Stimulated activated naive CD8-positive, alpha-beta T cell treated with anti-CD3 and anti-CD28 coated beads, Interleukin-15, amount 100 ng/mL, for 72 hours (primary cell): ENCODE results near the gene BEND6.
A peak's percentile ranks its signal among the peaks of the same experiment; 100 is the strongest.

Source experiments
- ATAC-seq: fragments of 150-1000 bp; cut with Tn5 transposase; 2 replicates; pipeline ENCODE4 v1.10.0; 2021; ENCODE audit warnings: mild to moderate bottlenecking, moderate library complexity
- DNase-seq, 2 donors: peaks; one replicate each; pipeline ENCODE4 v3.0.0; 2021 to 2022
- H3K27ac Mint-ChIP-seq, 2 donors: one replicate each; pipeline ENCODE4 v1.8.0; 2022; ENCODE audit warnings: mild to moderate bottlenecking in 2 of 2, mixed read lengths in 2 of 2, moderate library complexity in 2 of 2
- H3K27me3 Mint-ChIP-seq: one replicate; pipeline ENCODE4 v1.8.0; 2022; ENCODE audit warnings: mixed read lengths
- H3K4me1 Mint-ChIP-seq: one replicate; pipeline ENCODE4 v1.8.0; 2022; ENCODE audit warnings: mild to moderate bottlenecking, mixed read lengths
- H3K4me3 Mint-ChIP-seq, 2 donors: one replicate each; pipeline ENCODE4 v1.8.0; 2022; ENCODE audit warnings: mild to moderate bottlenecking in 2 of 2, mixed read lengths in 2 of 2, moderate library complexity in 1 of 2
- H3K9me3 Mint-ChIP-seq, 2 donors: one replicate each; pipeline ENCODE4 v1.8.0; 2022; ENCODE audit warnings: mixed read lengths in 2 of 2

Gene BEND6, protein sequence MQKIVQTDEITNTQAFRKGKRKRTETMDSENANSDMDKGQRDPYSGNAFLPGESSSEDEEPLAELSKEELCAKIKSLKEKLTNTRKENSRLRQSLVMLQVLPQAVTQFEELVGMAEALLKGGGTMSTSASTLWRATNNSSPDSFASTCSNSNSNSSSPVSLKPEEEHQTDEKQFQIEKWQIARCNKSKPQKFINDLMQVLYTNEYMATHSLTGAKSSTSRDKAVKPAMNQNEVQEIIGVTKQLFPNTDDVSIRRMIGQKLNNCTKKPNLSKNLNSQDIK

DNA sequence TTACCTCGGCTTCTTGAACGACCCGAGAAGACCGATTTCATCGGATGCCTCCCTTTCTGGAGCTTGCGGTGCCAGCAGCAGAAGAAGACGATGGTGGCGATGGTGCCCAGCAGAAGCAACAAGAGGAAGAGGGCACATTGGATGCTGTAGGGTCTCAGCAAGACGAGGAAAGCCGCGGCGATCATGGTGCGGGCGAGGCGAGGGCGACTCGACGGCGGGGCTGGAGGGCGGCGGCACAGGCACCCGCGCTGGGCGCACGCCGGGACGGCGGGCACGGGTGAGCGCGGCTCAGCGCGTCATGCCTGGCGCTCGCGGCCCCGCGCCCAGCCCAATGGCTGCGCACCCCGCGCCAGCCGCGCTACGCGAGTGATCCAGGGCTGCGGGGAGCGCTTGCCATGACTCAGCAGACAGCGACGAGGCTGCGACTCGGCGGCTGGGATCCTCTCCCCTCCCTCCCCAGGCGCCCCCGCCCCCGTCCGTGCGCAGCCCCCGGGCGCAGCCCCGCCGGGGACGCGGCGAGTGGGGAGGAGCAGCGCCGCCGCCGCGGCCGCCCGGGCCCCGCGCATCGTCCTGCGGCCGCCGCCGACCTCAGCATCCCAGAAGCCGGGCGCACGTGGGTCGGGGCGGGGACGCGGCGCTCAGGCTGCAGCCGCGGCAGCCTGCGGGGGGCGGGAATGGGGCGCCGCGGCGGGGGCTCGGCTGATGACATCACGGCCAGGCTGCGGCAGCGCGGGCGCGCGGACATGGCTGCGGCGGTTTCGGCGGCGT lies at the start of gene BEND6:
BEND6 (plus strand) TSS at position 705 of the 768 bp plus-strand sequence. CDS start 26,704 bp downstream, outside the sequence.
- DNase-seq (peak; percentile 51 to 54), ATAC-seq (peak; percentile 70)
- Mint-ChIP-seq H3K4me1 (peaks cover 21% of the 10 kb centered on the region), H3K9me3 (no peaks in the 10 kb centered on the region), H3K4me3 (peak within 1 kb of the TSS; percentile 98), H3K27me3 (peaks cover 53% of the 10 kb centered on the region), H3K27ac (peak within 1 kb of the TSS; percentile 95 to 96)

DNA sequence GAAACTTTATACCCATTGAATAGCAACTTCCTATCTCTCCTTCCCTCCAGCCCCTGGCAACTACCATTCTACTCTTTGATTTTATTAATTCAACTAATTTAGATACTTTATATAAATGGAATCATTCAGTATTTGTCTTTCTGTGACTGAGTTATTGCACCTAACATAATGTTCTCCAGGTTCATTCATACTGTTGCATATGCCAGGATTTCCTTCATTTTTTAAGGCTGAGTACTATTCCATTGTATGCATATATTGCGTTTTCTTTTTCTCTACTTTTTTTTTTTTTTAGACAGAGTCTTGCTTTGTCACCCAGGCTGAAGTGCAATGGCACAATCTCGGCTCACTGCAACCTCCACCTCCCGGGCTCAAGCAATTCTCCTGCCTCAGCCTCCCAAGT lies 49.5 kb upstream of the BEND6 start:
- Mint-ChIP-seq H3K27me3 (no peaks in the 10 kb centered on the region), H3K4me3 (no peak overlapping the region)
- no peak for ATAC-seq

DNA sequence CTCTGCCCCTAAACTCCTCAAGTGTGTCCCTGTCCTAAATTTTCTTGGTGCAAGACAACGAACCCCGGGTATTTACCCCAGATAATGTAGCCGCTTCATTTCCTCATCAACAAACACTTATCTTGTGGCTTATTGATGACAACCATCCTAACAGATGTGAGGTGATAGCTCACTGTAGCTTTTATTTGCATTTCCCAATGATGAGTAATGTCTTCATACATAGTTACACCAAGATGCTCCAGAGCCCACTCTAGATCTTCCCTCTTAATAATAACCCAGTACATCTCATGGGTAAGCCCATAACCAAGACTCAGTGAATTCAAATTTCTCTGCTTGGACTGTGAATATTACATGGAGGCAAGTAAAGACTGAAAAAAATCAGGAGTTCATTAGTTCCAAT lies 48.2 kb upstream of the BEND6 start:
- Mint-ChIP-seq H3K27ac (no peak overlapping the region), H3K4me1 (no peaks in the 10 kb centered on the region), H3K9me3 (no peaks in the 10 kb centered on the region), H3K27me3 (no peaks in the 10 kb centered on the region), H3K4me3 (no peak overlapping the region)
- no peak for ATAC-seq
- DNase-seq, result no peak

More for the DNA sequence above, 49.5 kb upstream of the BEND6 start:
- no peaks in the 10 kb centered on the region for H3K9me3 Mint-ChIP-seq
- DNase-seq, result no peak
- H3K4me1 Mint-ChIP-seq, result no peaks in the 10 kb centered on the region
- H3K27ac Mint-ChIP-seq, result no peak overlapping the region

DNA sequence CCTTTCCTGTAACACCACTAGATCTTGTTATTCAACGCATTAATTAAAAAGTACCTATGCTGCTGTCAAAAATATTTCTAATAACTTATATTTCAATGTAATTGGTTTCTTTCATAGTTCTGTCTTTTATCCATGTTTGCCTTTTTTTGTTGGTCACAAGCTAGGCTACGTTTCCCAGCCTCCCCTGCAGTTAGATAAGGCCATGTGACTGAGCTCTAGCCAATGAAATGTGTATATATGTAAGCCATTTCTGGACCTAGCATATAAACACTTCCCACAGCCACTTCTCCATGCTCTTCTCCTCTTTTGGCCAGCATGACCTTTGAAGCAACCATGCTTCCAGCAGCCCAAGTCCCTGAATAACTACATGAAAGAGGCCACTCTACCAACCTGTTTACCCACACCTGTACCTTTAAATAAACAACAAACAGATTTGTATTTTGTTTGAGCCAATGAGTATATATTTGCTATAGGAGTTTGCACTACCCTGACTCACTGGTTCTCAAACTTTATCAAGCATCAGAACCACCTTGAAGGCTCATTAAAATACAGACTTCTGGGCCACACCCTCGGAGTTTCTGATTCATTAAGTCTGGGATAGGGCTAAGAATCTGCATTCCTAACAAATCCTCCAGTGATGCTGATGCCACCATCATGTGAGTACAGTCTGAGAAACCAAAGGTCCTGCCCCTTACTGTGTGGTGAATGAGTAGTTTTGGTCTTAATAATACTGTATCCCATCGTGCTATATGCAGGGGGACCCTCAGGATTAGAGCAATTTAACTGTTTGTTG lies 45.6 kb upstream of the BEND6 start:
- no peaks in the 10 kb centered on the region for H3K27me3 Mint-ChIP-seq
- no peak for ATAC-seq

DNA sequence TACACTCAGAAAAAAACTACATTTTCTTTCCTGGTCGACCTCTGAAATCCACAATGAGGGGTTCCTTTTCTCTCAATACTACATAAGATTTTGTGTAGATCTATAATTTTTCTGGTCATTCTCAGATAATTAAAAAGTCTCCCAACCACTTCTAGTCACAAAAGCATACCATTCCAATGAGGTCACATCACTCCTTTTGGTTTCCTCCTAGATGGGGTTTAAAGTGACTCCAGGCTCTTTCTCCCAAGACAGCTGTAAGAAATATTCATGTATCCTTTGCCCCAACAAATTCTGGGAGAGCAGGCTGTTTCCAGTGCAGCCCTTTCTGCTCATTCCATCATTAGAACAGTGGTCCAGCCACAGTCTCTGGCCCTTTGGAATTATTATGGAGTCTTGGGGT lies 43.1 kb upstream of the BEND6 start:
- ATAC-seq (no peak), DNase-seq (no peak)
- Mint-ChIP-seq H3K27me3 (no peaks in the 10 kb centered on the region), H3K4me1 (no peaks in the 10 kb centered on the region), H3K27ac (no peak overlapping the region), H3K9me3 (no peaks in the 10 kb centered on the region), H3K4me3 (no peak overlapping the region)

More for the DNA sequence above, 45.6 kb upstream of the BEND6 start:
- DNase-seq, result no peak
- Mint-ChIP-seq H3K9me3 (no peaks in the 10 kb centered on the region), H3K4me3 (no peak overlapping the region), H3K4me1 (no peaks in the 10 kb centered on the region), H3K27ac (no peak overlapping the region)

DNA sequence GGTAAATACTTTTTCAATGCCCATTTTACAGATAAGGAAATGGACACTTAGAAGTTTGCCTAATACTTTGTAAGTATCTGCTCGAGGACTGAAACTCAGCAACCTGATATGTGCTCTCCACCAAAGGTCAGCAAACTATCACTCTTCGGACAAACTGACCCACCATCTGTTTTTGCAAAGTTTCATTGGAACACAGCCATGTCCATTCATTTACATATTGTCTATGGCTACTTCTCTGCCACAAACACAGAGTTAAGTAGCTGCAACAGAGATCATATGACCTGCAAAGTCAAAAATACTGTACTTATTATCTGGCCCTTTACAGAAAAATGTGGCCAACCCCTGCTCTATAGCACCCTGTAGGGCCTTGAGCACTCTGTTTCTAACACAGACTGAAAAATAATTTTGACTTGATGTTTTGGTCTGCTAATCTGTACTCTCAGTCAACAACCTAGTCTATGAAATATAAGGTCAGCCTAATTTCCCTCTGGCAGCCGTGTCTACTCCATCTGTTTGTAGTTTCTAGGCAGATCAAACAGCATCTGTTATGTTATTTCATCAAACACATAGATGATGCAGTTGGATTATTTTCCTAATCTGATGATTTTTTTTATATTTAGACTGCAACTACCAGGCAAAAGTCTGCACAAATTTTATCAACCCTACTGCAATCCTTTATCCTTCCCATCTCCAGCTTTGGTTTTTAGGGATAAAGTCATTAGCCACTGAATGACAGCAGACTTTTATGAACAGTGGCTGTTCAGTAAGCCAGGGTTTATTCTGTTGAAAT lies 41.4 kb upstream of the BEND6 start:
- ATAC-seq (no peak), DNase-seq (no peak)
- H3K4me3 Mint-ChIP-seq, result no peak overlapping the region
- no peaks in the 10 kb centered on the region for H3K9me3 Mint-ChIP-seq
- no peaks in the 10 kb centered on the region for H3K4me1 Mint-ChIP-seq
- no peak overlapping the region for H3K27ac Mint-ChIP-seq
- no peaks in the 10 kb centered on the region for H3K27me3 Mint-ChIP-seq

DNA sequence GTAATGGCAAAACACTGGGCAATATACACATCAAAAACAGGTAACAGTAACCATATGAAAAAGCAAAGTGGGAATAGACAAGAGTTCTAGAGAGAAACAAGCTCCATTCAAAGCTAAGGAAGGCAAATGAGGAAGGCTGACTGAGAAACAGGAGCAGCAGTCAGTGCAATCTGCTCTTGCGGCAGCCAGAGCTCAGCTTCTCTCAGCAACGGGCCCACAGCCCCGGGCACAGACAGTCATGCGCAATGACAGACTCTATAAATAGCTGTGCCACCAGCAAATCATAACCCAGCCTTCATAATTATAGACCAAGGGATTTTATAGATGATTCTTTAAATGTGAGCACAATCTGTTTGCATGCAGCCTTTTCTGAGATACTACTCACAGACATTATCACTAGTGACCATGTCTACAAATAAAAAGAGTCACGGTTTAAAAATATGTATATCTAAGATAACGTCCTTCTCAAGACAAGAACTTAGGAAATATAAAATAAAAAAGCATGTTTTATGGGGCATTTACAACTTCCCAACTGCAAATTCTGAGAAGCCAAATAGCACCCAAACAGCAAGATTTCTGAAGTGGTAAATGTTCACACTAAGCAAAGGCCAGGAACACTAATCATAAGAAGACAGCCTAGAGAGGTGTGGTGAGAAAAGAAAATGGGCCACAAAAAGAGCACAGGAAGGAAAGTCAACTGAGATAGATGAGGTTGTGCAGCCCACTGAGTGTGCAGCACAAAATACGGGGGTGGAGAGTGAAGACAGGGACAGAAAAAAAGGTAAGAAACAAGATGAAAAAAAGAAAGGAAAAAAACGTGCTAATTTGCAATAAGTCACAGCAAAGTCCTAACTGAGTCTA lies 39.9 kb upstream of the BEND6 start:
- ATAC-seq, result peak; percentile 81

DNA sequence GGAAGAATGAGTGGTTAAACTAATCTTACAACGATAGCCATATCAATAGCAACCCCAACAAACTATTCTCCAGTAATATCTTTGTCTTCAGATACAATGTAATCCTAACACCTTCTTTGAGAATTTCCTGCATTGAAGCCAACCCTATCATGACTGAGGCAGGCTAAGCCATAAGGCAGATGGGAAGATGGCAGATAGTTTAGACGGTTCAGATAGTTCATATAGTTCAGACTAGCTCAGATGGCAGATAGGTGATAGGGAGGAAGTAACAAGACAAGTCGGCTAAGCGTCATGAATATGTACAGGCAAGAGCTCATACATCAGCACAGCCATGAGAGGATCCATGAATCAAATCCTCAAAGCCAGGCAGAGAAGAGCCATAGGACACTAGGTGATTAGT lies 39.1 kb upstream of the BEND6 start:
- Mint-ChIP-seq H3K27ac (no peak overlapping the region), H3K4me3 (no peak overlapping the region), H3K4me1 (no peaks in the 10 kb centered on the region), H3K27me3 (no peaks in the 10 kb centered on the region), H3K9me3 (no peaks in the 10 kb centered on the region)
- ATAC-seq, result no peak
- DNase-seq, result no peak

More for the DNA sequence above, 39.9 kb upstream of the BEND6 start:
- H3K4me1 Mint-ChIP-seq, result no peaks in the 10 kb centered on the region
- H3K4me3 Mint-ChIP-seq, result no peak overlapping the region
- H3K27ac Mint-ChIP-seq, result no peak overlapping the region
- H3K27me3 Mint-ChIP-seq, result no peaks in the 10 kb centered on the region
- no peaks in the 10 kb centered on the region for H3K9me3 Mint-ChIP-seq
- no peak for DNase-seq

DNA sequence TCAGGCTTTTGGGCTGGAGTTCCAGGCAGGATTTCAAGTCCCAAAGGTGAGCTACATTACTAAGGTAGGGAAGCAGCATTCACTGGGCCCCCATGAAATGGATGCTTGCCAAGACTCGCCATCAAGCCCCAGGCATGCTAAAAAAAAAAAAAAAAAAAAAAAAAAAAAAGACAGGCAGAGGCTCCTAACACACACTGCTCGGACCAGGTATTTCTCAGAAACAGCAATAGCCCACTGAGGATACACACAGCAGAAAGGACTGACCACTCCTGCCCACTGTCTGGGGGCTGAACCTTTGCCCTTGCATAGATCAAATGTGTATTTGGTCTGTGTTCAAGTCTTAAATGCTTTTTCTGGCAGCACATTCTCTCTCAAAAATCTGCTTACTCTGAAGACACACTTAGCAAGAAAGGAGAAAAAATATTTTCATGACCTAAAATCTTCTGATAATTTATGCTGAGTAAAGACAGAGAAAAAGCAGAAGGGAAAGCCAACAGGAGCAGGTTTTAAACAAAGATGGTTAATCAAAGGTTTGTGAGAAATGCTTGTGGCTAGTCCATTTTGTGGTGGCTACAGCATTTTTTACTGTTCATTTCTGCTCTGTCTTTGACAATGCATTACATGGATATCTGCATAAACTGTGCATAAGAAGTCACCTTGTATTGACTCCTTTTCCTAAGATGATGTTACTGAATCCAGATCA lies 37.9 kb upstream of the BEND6 start:
- Mint-ChIP-seq H3K4me1 (no peaks in the 10 kb centered on the region), H3K27me3 (no peaks in the 10 kb centered on the region), H3K27ac (no peak overlapping the region), H3K9me3 (no peaks in the 10 kb centered on the region), H3K4me3 (no peak overlapping the region)
- no peak for DNase-seq
- ATAC-seq, result no peak

DNA sequence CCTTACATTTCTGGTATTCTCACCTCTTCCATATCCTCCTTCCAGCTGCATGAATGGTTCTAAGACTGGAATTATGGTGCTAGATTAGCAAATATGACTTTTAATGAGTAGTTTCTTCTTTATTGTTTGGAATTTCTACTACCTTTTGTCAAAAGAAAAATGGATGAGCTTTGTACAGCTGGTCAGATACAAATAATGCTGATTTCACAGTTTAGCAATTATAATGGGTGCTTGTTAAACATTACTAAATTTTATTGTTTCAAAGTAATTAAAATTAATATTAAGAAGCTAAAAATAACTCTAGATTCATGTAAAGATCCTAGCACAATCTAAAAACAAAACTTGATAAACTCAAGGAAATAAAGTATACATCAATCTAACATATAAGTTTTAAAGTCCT lies 32.3 kb upstream of the BEND6 start:
- Mint-ChIP-seq H3K27ac (no peak overlapping the region), H3K9me3 (no peaks in the 10 kb centered on the region), H3K4me1 (no peaks in the 10 kb centered on the region), H3K27me3 (peaks cover 15% of the 10 kb centered on the region), H3K4me3 (no peak overlapping the region)
- DNase-seq (no peak), ATAC-seq (no peak)

DNA sequence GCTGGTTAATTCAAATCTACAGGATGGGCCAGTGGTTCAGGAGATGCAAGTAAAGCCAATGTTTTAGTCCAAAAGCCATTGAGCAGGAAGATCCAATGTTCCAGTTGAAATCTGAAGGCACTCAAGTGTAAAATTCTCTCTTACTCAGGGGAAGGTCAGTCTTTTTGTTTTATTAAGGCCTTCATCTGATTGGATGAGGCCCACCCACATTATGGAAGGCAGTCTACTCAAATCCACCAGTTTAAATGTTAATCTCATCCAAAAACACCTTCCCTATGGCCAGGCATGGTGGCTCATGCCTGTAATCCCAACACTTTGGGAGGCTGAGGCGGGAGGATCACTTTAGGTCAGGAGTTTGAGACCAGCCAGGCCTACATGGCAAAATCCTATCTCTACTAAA lies 31.3 kb upstream of the BEND6 start:
- Mint-ChIP-seq H3K9me3 (no peaks in the 10 kb centered on the region), H3K27me3 (peaks cover 15% of the 10 kb centered on the region), H3K4me1 (no peaks in the 10 kb centered on the region), H3K4me3 (no peak overlapping the region), H3K27ac (no peak overlapping the region)
- ATAC-seq (no peak), DNase-seq (no peak)

DNA sequence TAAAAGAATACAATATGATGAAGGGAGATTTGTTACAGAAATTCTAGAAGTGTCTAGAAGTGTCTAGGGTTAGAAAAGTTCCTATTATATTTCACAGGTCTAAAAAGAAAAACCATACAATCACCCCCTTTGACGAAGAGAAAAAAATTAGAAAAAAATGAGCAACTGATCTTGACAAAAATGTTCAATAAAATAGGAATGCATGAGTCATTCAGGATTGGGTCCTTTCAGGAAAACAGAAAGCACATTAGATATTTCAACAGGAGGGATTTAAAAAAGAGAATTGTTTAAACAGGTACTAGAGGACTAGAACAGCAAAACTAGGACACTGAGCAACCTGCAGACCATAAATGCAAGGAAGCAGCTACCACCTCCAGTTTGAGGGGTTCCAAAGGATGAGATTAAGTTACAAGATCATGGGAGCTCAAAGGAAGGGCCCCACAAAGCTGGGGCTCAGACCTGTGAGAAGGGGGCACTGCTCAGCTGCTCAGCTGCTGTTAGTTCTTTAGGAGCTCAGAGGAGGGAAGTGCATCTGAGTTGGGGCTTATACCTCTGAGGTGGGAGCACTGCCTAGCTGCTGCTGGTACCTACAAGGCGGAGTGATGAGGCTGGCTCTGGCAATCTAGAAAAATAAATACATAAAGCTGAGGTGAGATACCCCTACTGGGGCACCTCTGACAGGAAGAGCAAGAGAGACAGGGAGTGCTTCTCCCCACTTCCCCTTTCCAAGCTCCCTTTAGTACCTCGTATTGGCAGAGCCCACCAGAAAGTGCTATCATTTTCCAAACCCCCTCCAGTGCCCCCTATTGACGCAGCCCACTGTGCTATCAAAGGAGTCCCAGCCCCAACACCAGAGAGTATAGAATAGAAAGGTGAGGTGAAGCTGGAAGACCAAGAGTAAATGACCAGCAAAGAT lies 27.1 kb upstream of the BEND6 start:
- H3K9me3 Mint-ChIP-seq, result no peaks in the 10 kb centered on the region
- H3K27me3 Mint-ChIP-seq, result peaks cover 29% of the 10 kb centered on the region
- no peak overlapping the region for H3K4me3 Mint-ChIP-seq
- H3K27ac Mint-ChIP-seq, result no peak overlapping the region
- no peak for ATAC-seq
- DNase-seq, result no peak
- no peaks in the 10 kb centered on the region for H3K4me1 Mint-ChIP-seq

DNA sequence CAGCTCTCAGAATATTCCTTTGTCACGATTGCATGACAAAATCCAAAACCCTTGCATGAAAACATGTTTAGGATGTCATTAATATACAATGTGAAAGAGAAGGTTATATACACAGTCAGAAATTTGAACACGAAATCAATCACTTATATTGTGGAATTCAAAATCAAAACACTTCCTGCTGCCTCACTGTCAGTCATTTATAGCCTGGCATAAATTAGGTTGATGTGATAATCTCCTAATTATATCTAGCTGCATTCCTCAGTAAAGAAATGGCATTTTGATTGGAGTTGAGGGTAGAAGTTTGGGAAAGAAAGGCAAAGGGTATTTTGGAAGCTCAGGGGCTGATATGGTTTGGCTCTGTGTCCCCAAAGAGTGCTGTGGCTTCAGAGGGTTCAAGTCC lies 24.1 kb upstream of the BEND6 start:
- H3K27ac Mint-ChIP-seq, result no peak overlapping the region
- ATAC-seq (no peak), DNase-seq (no peak)
- H3K4me3 Mint-ChIP-seq, result no peak overlapping the region
- H3K9me3 Mint-ChIP-seq, result no peaks in the 10 kb centered on the region
- H3K27me3 Mint-ChIP-seq, result peaks cover 23% of the 10 kb centered on the region
- H3K4me1 Mint-ChIP-seq, result no peaks in the 10 kb centered on the region
